PC-3 (cell line): ENCODE results near the gene UPB1.

ENCODE experiments used
- EZH2 ChIP-seq: fragments of 300-600 bp; sonication (generic); IDR thresholded peaks from one replicate; pipeline ENCODE4 v1.6.1; 2017; ENCODE audit warnings: antibody characterized with exemption, mild to moderate bottlenecking, low read length; ENCODE audit not compliant: unreplicated experiment
- TF ChIP-seq, protein P1 (sequence below): fragments of 300-600 bp; sonication (generic); conservative IDR thresholded peaks from 2 replicates; pipeline ENCODE4 v1.5.1; 2017; ENCODE audit warnings: antibody characterized with exemption, low read depth, mild to moderate bottlenecking, low read length

DNA sequence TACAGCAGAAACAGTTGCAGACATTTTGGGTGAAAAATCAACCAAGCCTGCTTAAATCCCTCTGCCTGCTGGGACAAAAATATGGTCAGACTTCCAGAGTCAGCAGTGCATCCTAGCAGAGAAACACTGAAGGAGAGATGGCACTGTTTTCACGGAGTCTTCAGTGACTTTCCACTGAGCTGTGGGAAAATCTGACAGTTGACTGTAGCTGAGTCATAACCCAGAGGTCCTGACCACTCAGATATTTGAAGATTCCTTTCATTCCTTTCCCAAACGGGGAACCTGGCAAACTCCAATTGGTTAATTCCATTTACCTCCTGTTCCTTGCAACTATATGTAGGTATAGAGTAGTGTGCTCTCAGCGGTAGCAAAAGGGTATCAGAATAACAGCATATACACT, 20.9 kb upstream of the UPB1 start:
- TF ChIP-seq, protein P1, sequence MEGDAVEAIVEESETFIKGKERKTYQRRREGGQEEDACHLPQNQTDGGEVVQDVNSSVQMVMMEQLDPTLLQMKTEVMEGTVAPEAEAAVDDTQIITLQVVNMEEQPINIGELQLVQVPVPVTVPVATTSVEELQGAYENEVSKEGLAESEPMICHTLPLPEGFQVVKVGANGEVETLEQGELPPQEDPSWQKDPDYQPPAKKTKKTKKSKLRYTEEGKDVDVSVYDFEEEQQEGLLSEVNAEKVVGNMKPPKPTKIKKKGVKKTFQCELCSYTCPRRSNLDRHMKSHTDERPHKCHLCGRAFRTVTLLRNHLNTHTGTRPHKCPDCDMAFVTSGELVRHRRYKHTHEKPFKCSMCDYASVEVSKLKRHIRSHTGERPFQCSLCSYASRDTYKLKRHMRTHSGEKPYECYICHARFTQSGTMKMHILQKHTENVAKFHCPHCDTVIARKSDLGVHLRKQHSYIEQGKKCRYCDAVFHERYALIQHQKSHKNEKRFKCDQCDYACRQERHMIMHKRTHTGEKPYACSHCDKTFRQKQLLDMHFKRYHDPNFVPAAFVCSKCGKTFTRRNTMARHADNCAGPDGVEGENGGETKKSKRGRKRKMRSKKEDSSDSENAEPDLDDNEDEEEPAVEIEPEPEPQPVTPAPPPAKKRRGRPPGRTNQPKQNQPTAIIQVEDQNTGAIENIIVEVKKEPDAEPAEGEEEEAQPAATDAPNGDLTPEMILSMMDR: no peak
- TF ChIP-seq EZH2: no peak
